ENCODE data around the gene LSM4.

DNA sequence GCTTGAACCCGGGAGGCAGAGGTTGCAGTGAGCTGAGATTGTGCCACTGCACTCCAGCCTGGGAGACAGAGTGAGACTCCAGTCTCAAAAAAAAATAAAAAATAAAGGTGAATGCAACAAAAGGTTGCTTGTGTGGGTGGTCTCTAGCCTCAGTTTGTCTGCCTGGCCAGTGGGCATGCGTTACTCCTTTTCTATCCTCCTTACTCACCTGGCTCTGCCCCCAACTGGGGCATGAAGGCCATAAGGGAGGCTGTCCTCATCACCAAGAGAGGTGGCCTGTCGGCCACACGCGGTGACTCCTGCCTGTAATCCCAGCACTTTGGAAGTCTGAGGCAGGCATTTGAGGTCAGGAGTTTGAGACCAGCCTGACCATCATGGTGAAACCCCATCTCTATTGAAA lies 39.5 kb downstream of the LSM4 start:
- TF ChIP-seq, protein P1, sequence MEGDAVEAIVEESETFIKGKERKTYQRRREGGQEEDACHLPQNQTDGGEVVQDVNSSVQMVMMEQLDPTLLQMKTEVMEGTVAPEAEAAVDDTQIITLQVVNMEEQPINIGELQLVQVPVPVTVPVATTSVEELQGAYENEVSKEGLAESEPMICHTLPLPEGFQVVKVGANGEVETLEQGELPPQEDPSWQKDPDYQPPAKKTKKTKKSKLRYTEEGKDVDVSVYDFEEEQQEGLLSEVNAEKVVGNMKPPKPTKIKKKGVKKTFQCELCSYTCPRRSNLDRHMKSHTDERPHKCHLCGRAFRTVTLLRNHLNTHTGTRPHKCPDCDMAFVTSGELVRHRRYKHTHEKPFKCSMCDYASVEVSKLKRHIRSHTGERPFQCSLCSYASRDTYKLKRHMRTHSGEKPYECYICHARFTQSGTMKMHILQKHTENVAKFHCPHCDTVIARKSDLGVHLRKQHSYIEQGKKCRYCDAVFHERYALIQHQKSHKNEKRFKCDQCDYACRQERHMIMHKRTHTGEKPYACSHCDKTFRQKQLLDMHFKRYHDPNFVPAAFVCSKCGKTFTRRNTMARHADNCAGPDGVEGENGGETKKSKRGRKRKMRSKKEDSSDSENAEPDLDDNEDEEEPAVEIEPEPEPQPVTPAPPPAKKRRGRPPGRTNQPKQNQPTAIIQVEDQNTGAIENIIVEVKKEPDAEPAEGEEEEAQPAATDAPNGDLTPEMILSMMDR (IDR thresholded peaks at IDR 0.05): no peak
- TF ChIP-seq POLR2A (IDR thresholded peaks at IDR 0.05) (no peak), EP300 (IDR thresholded peaks at IDR 0.05) (no peak)
